SU-DHL-6 (cell line): ENCODE results near the gene TSPAN4.

Source experiments
- EZH2phosphoT487 ChIP-seq: fragments of 200-600 bp; sonication (generic), shearing (Covaris generic); conservative IDR thresholded peaks from 2 replicates; pipeline ENCODE4 v1.6.1; 2018; ENCODE audit warnings: mild to moderate bottlenecking, antibody characterized with exemption, low read length, moderate library complexity, mixed read lengths
- TF ChIP-seq, protein P1 (sequence below): fragments of 200-600 bp; sonication (generic); IDR thresholded peaks from one replicate; pipeline ENCODE4 v1.5.1; 2017; ENCODE audit warnings: antibody characterized with exemption, mild to moderate bottlenecking, low read length, moderate library complexity; ENCODE audit not compliant: insufficient read depth, poor library complexity, severe bottlenecking

DNA sequence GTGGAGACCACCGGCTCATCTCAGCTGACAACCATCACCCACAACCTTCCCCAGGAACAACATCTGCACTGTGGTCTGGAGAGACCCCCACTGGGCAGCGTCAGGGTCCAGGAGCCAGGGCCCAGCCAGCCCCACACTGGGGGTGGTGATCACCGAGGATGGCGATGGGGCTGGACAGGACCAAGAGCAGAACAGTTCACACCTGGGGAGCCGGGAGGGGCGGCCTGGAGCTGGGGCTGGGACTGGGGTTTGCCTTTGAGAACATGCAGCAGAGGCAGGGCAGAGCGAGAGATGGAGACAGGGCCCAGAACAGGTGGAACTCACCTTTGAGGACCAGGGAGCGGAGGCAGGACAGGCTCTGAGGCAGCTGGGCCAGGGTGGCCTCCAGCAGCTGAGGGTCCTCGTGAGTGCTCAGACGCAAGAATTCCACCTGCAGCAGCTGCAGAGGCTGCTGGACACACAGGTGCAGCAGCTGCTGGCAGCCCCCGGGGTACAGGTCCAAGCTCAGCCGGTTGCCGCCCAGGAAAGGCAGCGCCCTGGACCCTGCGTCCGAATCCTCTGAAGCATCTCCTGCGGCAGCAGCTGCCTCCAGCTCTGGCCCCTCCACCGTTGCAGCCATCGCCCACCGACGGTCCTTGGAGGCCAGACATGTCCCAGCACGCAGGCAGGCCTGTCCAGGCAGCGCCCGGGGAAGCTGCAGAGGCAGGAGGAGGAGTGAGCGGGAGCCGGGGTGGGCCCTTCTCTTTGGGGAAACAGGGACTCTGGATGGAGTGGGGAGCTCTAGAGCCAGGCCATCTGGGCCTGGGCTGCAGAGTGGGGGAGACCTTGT is 38.7 kb upstream of the TSPAN4 start:
- TF ChIP-seq, protein P1, sequence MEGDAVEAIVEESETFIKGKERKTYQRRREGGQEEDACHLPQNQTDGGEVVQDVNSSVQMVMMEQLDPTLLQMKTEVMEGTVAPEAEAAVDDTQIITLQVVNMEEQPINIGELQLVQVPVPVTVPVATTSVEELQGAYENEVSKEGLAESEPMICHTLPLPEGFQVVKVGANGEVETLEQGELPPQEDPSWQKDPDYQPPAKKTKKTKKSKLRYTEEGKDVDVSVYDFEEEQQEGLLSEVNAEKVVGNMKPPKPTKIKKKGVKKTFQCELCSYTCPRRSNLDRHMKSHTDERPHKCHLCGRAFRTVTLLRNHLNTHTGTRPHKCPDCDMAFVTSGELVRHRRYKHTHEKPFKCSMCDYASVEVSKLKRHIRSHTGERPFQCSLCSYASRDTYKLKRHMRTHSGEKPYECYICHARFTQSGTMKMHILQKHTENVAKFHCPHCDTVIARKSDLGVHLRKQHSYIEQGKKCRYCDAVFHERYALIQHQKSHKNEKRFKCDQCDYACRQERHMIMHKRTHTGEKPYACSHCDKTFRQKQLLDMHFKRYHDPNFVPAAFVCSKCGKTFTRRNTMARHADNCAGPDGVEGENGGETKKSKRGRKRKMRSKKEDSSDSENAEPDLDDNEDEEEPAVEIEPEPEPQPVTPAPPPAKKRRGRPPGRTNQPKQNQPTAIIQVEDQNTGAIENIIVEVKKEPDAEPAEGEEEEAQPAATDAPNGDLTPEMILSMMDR = no peak
- TF ChIP-seq EZH2phosphoT487 = no peak
